8988T (cell line): ENCODE results near the gene SECTM1.

Experiments
- DNase-seq: peaks from one replicate; pipeline ENCODE4 v3.0.0; 2011

The SECTM1 gene

DNA sequence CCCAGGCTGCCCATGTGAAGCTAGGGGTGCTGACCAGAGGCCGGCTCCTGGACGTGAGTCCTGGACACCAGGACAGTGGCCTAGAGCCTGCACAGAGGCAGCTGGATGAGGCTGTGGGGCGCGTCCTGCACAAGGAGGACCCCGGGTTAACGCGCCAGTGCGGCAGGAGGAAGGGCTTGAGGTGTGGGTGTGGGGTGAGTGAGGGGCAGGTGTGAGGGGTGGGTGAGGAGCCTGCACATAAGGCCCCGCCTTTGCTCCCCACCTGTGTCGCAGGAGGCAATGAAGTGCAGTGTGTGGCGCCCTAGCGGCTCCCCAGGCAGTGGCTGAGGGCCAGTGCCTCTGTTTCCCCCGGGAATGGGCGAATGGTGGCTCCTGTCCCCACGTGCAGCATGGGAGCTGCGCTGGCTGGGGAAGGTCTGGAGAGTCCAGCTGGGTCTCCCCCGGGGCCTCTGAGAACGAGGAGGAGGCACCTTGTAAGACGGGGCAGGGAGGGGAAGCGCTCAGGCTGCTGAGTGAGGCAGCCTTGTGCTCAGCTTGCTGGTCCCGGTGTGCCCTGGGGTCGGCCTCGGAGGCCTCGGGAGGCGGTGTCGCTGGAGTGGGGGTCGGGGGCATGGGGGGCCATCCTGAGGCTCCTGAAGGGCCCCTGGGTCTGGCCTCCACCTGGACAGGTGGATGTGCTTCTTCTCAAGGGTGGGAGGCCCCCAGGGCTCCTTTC is 19.4 kb downstream of the SECTM1 start:
- no peak for DNase-seq

DNA sequence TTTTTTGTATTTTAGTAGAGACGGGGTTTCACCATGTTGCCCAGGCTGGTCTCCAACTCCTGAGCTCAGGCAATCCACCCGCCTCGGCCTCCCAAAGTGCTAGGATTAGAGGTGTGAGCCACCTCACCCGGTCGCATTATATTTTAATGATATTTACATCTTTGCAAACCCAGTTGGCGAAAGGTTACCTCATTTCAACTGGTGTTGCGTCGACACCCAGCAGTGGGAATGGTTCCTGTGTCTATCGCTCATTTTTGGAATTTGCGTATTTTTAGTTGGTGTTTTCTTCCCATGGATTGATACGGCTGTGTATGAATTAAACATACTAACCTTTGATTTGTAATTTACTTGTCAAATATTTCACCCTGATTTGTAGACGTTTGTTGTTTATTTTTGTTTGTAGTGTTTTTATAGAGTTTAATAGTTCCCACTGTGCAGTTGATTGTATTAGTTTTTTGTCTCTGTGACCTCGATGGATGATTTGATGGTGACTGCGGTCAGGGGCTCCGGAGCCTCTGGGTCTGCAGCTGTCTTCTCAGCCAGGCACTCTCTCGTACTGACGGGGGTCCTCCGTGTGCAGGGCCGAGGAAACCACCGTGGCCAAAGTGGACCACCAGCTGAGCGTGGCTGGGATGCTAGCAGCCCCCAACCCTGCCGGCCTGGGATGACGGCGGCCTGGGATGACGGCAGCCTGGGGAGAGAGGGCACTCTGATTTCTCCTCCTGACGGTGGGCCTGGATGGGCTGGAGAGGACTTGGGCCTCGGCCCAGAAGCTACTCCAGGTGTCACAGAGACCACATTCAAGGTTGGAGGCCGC is 20.2 kb downstream of the SECTM1 start:
- DNase-seq: no peak

DNA sequence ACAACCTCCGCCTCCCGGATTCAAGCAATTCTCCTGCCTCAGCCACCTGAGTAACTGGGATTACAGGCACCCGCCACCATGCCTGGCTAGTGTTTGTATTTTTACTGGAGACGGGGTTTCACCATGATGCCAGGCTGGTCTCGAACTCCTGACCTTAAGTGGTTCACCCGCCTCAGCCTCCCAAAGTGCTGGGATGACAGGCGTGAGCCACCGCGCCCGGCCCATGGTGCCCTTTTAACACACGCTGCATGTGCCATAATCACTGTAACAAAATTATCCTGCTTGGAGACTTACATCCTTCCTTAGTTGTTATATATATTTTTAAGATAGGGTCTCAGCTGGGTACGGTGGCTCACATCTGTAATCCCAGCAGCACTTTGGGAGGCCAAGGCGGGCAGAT is 21.6 kb downstream of the SECTM1 start:
- DNase-seq: no peak

DNA sequence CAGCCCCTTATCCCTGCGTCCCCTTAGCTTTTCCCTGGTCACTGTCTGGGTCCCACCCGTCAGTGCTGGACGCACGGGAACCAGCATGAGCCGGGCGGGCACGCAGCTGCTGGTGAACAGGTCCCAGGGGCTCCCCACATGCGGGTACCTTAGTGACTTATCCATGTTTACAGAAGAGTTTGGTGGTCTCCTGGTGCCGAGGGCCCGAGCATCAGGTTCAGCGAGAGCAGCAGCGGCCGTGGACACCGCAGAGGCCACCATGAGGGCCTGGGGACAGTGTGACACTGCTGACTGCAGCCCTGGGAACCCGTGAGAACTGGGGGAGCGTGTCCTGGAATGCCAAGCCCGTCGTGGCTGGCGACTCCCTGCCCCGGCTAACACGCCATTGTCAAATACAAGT is 22.7 kb downstream of the SECTM1 start:
- DNase-seq: no peak

- no peak for DNase-seq
These were observed 23.7 kb downstream of the SECTM1 start for GRCh38 chr17:82309656-82310570.

GRCh38 chr17:82305727-82306300 is 27.8 kb downstream of the SECTM1 start:
- no peak for DNase-seq

DNA sequence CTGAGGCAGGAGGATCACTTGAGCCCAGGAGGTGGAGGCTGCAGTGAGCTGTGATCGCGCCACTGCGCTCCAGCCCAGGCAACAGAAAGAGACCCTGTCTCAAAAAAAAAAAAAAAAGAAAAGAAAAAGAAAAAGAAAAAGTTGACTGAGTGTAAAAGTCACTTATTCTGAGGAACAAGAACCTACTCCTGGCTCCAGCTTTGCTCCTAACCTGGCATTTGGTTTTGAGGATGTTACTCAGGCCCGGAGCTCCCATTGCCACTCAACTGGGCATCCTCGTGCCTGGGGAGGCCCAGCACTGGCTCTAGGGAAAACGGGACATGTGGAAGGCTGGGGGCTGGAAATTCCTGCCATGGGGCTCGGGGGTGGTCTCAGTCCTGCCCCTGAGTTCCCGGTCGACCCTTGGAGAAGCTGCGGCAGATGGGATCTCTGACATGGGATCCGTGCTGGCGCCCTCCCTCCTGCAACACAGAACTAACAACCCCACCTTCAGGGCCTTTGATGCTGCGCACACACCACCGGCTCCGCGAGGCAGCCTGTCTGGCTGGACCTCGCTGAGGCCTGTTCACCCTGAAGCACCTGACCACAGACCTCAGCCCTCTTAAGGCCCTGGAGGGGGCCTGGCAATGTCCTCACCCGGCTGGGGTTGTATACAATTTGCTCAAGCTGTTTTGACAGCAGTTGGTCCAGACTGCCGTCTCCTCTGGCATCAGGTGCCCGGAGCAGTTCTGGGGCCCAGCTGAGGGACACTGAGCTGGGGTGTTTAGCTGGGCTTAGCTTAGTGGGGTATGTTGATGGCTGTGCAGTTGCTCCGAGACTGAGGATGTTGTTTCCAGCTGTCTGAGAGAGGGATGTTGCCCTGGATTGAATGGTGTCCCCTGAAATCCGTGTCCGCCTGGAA is 28.5 kb downstream of the SECTM1 start:
- no peak for DNase-seq

GRCh38 chr17:82303944-82304808 is 29.4 kb downstream of the SECTM1 start:
- DNase-seq: no peak

DNA sequence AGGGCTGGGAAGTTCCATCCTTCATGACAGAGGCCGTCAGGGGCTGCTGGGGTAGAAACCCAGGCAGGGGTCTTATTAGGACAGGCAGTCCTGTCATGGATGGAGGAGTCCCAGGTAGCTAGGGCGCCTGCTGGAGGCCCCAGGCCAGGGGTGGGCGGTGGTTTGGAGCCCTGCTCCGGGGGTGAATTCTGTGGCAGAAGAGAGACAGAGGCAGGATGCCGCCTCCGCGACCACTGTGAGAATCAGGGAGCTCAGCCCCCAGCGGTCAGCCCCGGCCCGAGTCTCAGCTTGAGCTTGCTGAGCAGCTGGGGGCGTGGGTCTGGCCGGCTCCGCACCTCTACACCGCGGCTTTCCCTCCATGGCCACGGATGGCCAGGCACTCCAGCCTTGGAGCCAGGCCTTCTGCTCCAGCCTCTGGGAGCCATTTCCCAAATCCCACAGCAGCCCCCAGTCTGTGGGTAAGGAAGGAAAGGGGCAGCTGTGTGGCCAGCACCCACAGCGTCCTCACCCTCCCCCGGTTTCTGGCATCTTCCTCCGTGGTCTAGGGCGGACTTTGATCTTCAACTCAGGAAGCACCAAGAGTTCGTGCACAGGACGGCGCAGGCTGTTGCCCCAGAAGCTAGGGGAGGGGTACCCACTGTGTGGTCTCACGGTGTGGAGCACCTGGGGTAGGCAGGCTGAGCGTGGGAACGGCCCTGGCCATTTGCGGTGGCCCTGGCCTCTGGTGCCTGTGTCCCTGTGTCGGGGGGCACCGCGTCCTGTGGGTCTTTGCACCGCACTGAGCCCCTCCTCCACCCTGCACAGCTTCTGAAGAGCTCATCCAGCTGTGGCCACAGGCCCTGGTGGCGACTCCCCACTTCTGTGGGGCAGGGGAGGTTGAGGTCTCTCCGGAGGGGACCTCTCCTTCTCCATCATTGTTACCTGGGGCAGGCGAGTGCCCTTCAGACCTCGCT is 30.3 kb downstream of the SECTM1 start:
- DNase-seq: no peak

GRCh38 chr17:82302568-82302963 is 31.0 kb downstream of the SECTM1 start:
- no peak for DNase-seq

DNA sequence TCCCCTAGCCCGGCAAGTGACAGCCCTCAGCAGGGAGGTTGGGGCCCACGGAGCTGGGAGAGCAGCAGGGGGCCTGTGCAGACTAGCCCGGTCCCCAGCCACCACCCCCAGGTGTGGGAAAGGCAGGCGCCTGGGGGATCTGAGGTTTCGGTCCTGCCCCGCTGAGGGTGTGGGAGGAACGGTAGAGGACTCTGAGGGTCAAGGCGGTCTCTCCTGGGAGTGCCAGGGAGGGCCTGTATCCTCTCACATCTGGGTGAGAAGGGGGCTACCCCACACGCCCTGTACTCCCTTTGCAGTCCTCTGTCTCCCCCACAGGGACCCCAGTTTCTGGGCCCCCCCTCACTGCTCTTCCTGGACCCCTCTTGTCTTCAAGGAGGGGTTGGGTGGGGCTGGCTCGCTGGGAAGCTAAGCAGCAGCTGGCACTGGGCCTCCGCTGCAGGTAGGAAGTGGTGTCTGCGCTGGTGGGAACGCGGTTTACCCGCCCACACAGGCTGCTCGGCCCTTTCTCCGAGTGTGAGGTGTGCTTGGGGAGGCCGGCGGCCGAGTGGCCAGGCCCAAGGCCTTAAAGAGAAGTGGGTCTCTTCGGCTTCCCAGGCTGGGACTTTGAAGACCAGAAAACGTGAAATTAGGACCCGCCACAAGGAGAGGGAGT is 31.5 kb downstream of the SECTM1 start:
- no peak for DNase-seq

DNA sequence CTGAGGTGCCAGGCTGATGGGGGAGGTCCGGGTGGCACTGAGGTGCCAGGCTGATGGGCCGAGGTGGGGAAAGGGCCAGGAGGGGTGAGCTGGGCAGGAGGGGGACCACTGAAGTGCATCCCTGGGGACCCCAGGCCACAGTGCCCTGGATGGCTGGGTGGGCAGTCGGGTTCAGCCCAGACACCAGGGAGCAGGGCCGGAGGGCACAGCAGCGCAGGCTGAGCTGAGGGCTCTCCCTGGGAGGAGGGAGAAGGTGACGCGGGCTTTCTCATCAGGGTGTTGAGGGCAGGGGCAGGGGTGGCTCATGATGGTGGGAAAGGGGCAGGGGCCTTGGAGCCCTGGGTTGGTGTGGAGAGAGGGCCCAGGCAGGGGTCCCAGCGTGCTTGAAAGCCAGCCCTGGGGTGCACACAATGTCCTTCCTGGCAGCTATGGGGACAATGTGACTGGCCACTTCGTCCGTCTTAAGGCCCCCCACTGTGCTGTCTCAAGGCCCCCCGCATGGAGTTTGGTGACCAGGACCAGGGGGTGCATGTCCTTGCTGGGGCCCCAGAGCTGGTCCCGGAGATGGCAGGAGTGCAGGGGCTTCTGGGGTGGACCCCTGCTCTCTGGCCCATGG is 32.2 kb downstream of the SECTM1 start:
- no peak for DNase-seq

DNA sequence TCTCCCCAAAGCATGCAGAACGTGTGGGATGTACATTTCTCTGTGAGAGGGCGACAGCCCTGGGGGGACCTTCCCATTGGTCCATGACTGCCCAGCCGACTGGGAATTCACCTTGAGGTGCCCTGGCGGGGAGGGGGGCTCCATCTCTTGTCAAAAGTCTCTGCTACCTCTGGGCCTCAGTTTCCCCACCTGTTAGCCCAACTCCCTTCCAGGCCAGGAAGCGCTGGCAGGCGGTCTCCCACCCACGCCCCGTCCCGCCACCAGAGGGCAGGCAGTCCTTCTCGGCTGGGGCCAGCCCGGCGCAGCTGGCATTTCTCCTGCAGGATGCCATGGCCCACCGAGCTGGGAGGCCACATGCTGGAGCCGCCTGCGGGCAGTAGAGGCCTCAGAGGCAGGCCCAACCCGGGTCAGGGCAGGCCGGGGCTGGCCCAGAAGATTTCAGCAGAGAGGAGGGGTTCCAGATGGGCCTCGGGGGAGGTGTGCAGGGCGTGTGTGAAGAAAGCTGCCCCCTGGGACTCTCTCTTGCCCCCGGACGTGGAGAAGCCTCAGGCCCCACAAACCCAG is 32.8 kb downstream of the SECTM1 start:
- DNase-seq: peak; percentile 88

- no peak for DNase-seq
These were observed 33.3 kb downstream of the SECTM1 start for GRCh38 chr17:82300228-82300627.

DNA sequence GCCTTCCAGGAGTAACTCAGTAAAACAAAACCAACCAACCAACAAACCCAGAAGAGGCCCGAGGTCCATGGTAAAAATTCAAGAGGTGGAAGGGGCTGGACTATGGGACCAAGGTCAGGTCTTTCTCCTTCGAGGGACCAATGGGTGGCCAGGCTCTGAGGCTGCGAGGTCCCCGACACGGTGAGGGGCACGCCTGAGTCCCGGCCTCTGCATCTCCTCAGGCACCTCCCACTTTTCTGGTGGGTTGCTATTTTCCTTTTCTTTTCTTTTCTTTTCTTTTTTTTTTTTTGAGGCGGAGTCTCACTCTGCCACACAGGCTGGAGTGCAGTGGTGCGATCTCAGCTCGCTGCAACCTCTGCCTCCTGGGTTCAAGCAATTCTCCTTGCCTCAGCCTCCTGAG is 34.1 kb downstream of the SECTM1 start:
- no peak for DNase-seq

GRCh38 chr17:82298538-82299421 is 34.8 kb downstream of the SECTM1 start:
- no peak for DNase-seq
